HG03575 (cell line): Measurements from ENCODE around the gene ITIH6.
"Not testable (repeated sequence)": the region's sequence is repeated elsewhere in the genome, so short reads cannot be mapped to it uniquely, and the experiment has no call there.

Experiments used
- ATAC-seq: cut with Tn5 transposase; IDR thresholded peaks from one replicate; pipeline ENCODE4 v1.9.1; 2021; ENCODE audit not compliant: unreplicated experiment, insufficient number of reproducible peaks, low FRiP score; ENCODE audit errors: extremely low read depth

ITIH6 gene

GRCh38 chrX:54808109-54808604 is 10.1 kb upstream of the ITIH6 start:
- ATAC-seq, result no peak

- ATAC-seq, result no peak
These were observed 9.6 kb upstream of the ITIH6 start, which contains the start of gene MAGED2 for GRCh38 chrX:54807524-54808108. TSS of gene MAGED2 (plus strand) at chrX:54807745. CDS start at chrX:54809332, 1,587 bp downstream.

DNA sequence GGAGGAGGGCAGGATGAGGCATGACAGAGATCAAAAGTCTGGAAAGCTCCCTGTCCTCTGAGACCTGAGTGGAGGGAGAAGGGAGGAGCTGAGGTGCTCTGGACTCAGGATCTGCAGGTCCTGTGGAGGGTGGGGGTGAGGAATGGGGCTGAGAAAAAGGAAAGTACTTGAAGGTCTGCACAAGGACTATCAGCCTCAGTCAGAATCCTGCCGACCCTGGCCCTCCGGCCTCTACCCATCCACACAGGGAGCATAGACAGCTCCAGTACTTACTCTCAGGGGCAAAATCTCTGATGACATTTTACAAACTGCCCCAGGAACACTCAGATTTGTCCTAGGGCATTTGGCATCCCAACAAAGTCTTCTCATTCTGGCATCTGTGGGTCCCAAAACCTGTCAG is 991 bp upstream of the ITIH6 start:
- no peak for ATAC-seq

- no peak for ATAC-seq
These were observed 3.3 kb downstream of the ITIH6 start for GRCh38 chrX:54794795-54795194.

DNA sequence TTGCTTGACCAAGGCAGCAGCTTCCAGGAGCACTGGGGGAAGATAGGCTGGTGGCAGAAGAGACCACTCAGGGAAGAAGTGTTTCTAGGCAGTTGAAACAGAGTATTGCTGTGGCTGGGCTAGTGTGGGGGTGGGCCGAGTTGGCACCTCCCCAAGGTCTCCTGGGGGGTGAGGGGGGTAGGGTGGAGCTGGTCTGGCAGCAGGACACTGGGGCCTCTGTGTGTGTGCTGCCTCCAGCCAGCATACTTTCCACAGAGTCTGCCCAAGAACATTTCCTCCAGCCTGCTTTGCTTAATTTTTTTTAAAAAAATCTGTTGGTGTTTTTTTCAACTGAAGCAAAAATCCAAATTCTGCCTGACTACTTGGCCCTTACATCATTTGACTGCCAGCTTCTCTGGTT is 4.0 kb downstream of the ITIH6 start:
- no peak for ATAC-seq

- not testable (repeated sequence) for ATAC-seq
These were observed 8.7 kb downstream of the ITIH6 start for GRCh38 chrX:54789405-54789804.

DNA sequence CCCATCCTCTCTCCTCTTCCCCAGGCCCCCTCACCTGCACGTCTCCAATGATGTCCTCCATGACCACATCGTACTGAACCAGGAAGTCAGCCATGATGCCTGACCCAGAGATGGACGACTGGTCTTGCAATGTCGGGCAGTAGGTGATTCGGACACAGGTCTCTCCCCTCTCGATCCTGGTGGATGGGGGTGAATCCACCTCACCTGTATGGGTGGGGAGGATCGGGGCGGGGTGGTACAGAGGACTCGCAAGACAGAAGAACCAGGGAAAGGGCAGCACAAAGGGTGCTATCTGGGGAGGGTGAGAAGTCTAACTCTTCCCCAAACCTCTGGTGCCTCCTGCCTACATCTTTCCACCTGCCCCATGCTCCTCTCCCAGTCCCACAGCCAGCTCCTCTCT is 9.6 kb downstream of the ITIH6 start:
- ATAC-seq, result no peak

DNA sequence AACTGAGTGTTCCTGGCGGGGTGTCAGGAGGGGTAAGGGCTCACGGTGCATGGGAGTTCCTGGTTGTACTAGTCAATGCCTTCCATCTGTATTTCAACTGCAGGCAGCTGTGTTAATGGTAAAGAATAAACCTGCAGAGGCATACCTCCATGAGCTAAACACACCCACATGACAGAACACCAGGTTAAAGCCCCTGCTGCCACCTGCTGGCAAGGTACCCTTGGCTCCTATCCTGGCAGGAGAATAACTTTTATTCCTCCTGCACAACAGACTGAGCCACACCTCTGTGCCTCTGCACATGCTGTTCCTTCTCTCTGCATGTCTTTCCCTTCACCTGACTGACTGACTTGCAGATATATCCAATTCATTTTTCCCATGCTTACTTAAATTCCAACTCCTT is 11.1 kb downstream of the ITIH6 start:
- no peak for ATAC-seq

DNA sequence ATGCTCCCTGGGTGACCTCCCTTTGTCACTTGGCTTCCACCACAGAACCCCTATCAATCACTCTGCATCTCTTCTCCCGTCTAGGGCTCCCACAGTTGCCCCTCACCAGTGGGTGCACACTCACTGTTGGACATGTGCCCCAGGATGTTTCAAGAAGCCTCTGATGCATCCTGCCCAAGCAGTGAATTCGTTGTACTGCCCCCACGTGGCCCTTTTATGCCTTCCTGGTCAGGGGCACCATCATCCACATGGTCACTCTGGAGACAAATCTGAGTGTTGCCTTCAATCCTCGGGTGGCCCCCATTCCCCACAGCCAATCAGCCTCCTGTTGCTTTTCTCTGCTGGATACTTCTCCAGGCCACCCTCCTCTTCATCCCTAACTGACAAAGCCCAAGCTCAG is 12.2 kb downstream of the ITIH6 start:
- no peak for ATAC-seq

DNA sequence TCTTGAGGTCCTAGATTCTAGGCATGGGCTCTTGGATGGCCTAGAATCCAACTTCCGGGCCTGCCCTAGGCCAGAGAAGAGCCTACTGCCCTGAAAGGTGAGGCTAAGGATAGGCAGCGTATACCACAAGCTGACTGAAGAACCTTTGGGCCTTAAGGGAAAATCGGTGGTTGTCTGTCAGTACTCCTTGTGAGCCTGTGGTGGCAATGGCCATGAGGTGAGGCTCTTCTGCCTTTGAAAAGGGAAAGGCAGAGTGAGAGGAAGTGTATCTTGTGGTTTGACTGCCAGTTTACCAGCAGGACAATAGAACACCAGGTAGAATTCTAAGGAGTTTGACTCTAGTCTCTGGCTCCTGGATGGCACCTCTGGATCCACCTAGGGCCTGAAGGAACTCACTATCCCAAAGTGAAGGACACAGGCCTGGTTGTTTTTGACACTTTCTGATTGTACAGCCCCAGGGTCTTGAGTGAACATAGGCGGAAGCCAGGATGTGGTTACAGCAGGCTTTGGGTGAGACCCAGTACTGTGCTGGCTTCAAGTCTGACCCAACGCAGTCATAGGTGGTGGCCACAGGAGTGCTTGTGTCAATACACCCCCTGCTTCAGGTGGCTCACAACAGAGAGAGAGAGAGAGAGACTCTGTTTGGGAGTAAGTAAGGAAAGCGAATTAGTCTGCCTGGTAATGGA is 20.9 kb downstream of the ITIH6 start:
- ATAC-seq, result no peak

- ATAC-seq, result no peak
These were observed 22.0 kb downstream of the ITIH6 start for GRCh38 chrX:54776061-54776460.

GRCh38 chrX:54774391-54775094 is 23.5 kb downstream of the ITIH6 start:
- ATAC-seq, result not testable (repeated sequence)

- no peak for ATAC-seq
These were observed 39.7 kb downstream of the ITIH6 start for GRCh38 chrX:54758114-54759055.

DNA sequence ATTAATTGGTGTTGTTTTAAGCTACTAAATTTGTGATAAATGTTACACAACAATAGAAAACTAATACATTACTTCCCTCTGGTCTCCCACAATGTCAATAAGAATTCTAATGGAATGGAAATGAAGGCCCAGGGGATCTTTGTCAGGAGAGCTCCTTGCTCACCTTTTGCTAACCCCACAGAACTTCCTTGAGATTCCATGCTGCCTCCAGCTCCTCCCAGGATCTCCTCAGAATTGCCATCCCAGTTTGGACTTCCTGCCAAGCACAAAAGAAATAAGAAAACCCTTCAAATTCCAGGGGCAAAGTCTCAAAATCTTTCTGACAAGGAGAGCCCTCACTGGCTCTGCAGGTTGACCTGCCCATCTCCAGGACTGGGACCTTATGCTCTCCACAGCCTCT is 43.2 kb downstream of the ITIH6 start:
- ATAC-seq, result no peak

- no peak for ATAC-seq
These were observed 49.4 kb downstream of the ITIH6 start for GRCh38 chrX:54748626-54749025.

- no peak for ATAC-seq
These were observed 50.2 kb downstream of the ITIH6 start for GRCh38 chrX:54747733-54748393.

GRCh38 chrX:54746928-54747327 is 51.1 kb downstream of the ITIH6 start:
- ATAC-seq, result no peak

DNA sequence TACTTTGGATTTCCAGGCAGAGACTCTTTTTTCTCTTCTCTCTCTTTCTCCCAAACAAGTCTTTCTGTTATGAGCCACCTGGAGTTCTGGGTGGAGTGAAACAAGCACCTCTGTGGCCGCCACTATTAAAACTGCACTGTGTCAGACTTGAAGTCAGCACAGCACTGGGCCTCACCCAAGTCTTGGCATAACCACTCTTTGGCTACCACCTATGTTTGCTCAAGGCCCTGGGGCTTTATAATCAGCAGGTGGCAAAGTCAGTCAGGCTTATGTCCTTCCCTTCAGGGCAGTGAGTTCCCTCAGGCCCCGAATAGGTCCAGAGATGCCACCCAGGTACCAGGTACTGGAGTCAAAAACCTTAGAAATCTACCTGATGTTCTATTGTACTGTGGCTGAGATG is 52.4 kb downstream of the ITIH6 start:
- no peak for ATAC-seq

- ATAC-seq, result not testable (repeated sequence)
These were observed 59.5 kb downstream of the ITIH6 start for GRCh38 chrX:54738567-54738966.
